Natural killer cell (primary cell): ENCODE data around the gene C1QTNF6. TPM values are rescaled to one million over a fixed set of nuclear protein-coding genes. Genes with fewer than 3 reads are reported as not detected.

Experiments used
- ATAC-seq, 3 donors: fragments of 150-1000 bp in 2 of 3; fragments of 200-7000 bp in 1 of 3; cut with Tn5 transposase; 1 replicate in 1 of 3; 2 replicates in 2 of 3; pipeline ENCODE4 v1.10.0; 2021; ENCODE audit warnings: mild to moderate bottlenecking in 2 of 3, moderate library complexity in 2 of 3
- DNase-seq, 2 donors: peaks; one replicate each; pipeline versions ENCODE4 v3.0.0 to v3.0.0-alpha.2; 2013 to 2021; ENCODE audit warnings: mixed read lengths in 1 of 2
- H3K27ac ChIP-seq: one replicate; pipeline ENCODE4 v1.5.1; 2013; ENCODE audit warnings: mild to moderate bottlenecking, low read length
- H3K27me3 ChIP-seq: one replicate; pipeline ENCODE4 v1.6.1; 2013; ENCODE audit warnings: low read length; ENCODE audit not compliant: control insufficient read depth, insufficient read depth
- H3K36me3 ChIP-seq: one replicate; pipeline ENCODE4 v1.6.1; 2013; ENCODE audit warnings: low read length; ENCODE audit not compliant: control insufficient read depth, insufficient read depth
- H3K4me1 ChIP-seq: one replicate; pipeline ENCODE4 v1.6.1; 2013; ENCODE audit warnings: low read length; ENCODE audit not compliant: control insufficient read depth, insufficient read depth
- H3K4me3 ChIP-seq: one replicate; pipeline ENCODE4 v1.5.1; 2013; ENCODE audit warnings: low read length
- H3K9me3 ChIP-seq: one replicate; pipeline ENCODE4 v1.6.1; 2013; ENCODE audit warnings: low read length; ENCODE audit not compliant: control insufficient read depth, insufficient read depth
- H3K27ac Mint-ChIP-seq, 2 donors: one replicate each; pipeline ENCODE4 v1.8.0; 2022; ENCODE audit warnings: mild to moderate bottlenecking in 2 of 2, mixed read lengths in 2 of 2, moderate library complexity in 1 of 2
- H3K27me3 Mint-ChIP-seq, 2 donors: one replicate each; pipeline ENCODE4 v1.8.0; 2022; ENCODE audit warnings: low read depth in 2 of 2, mixed read lengths in 2 of 2
- H3K36me3 Mint-ChIP-seq: one replicate; pipeline ENCODE4 v1.8.0; 2022; ENCODE audit warnings: mixed read lengths
- H3K4me1 Mint-ChIP-seq, 2 donors: one replicate each; pipeline ENCODE4 v1.8.0; 2022; ENCODE audit warnings: mixed read lengths in 2 of 2
- H3K4me3 Mint-ChIP-seq: one replicate; pipeline ENCODE4 v1.8.0; 2022; ENCODE audit warnings: mild to moderate bottlenecking, moderate library complexity, mixed read lengths
- H3K9me3 Mint-ChIP-seq, 2 donors: one replicate each; pipeline ENCODE4 v1.8.0; 2022; ENCODE audit warnings: mixed read lengths in 2 of 2
- CTCF ChIP-seq: fragments of 200-600 bp; IDR thresholded peaks from one replicate; pipeline ENCODE4 v1.8.0; 2022; ENCODE audit warnings: antibody characterized with exemption
- WGBS: methylation state at CpG from one replicate; pipeline ENCODE4 v1.1.7; 2013; ENCODE audit warnings: missing lambda C conversion rate; ENCODE audit not compliant: insufficient coverage; 5-methylcytosine and 5-hydroxymethylcytosine counted together
- intact Hi-C: fragments of 100-400 bp; cut with micrococcal nuclease; formaldehyde crosslinking; loops from one replicate; pipeline ENCODE4 v1.14.2; 2022
- total RNA-seq, 4 donors: library from RNA; stranded (reverse); fragments of 120-200 nt in 1 of 4; gene quantifications; one replicate each; pipeline versions ENCODE4 v1.2.3 to v1.2.4, GENCODE V29; 2013 to 2022

The C1QTNF6 gene
- total RNA-seq, 3 donors from 2014 or later (not counting 1 experiment from before 2014, with no cell fraction given), result 6.0 to 10.3 (median 6.7) TPM

- no peaks in the 10 kb centered on the region for H3K9me3 ChIP-seq
- H3K4me3 ChIP-seq, result no peak overlapping the region
- Mint-ChIP-seq H3K27ac (peak overlapping the region; percentile 95 to 99), H3K36me3 (peaks cover 23% of the 10 kb centered on the region), H3K4me3 (peak overlapping the region; percentile 28), H3K9me3 (no peaks in the 10 kb centered on the region), H3K4me1 (peaks cover 67 to 99% of the 10 kb centered on the region in 2 donors), H3K27me3 (no peaks in the 10 kb centered on the region)
- peak overlapping the region; percentile 49 for H3K27ac ChIP-seq
- peak; percentile 35 to 50 (median 43) for ATAC-seq
- no peak for TF ChIP-seq CTCF
- WGBS, result 54% methylated on average over 7 of the region's 7 CpGs
- no peaks in the 10 kb centered on the region for H3K27me3 ChIP-seq
- peaks cover 99% of the 10 kb centered on the region for H3K4me1 ChIP-seq
- no peak for DNase-seq
- intact Hi-C loops, result loop anchor here (1.0 to 2.0 kb wide), 2 partner anchors 8 to 17 kb away; no protein-coding TSS in a partner anchor
- peaks cover 95% of the 10 kb centered on the region for H3K36me3 ChIP-seq
Observed at GRCh38 chr22:37139762-37140161, 48.3 kb downstream of the C1QTNF6 start.

DNA sequence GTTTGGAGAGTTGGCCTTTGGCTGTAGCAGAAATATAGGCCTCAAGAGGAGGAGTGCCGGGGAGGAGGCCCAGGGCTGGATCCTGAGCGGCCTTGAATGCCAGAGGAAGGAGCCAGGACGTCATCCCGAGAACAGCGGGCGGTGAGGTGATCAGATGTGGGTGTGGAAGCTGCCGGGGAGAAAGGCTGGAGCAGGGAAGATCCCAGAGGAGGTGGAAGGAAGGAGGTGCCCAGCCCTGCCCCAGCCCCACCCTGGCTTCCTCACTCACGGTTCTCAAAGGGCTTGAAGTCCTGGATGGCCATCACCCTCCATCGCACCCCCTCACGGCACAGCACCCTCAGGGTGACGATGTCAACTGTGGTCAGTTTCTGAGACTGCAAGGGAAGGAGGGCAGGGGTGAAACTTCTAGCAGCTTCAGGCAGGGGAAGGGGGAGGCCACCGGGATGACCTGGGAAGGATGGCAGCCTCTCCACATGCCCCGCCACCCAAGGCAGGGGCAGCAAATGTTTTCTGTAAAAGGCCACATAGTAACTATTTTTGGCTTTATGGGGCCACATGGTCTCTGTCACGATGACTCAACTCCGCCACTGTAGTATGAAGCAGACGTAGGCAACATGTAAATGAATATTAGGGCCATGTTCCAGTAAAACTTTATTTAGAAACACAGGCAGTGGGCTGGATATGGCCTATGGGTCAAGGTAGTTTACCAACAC lies 49.0 kb downstream of the C1QTNF6 start:
- Mint-ChIP-seq H3K27me3 (no peaks in the 10 kb centered on the region), H3K4me3 (peak overlapping the region; percentile 49), H3K27ac (peak overlapping the region; percentile 95 to 99), H3K4me1 (peaks cover 63 to 96% of the 10 kb centered on the region in 2 donors), H3K36me3 (peaks cover 23% of the 10 kb centered on the region), H3K9me3 (no peaks in the 10 kb centered on the region)
- no peaks in the 10 kb centered on the region for H3K27me3 ChIP-seq
- intact Hi-C loops, result loop anchor here (1.0 to 2.0 kb wide), 2 partner anchors 8 to 16 kb away; no protein-coding TSS in a partner anchor
- WGBS, result 59% methylated on average over 16 of the region's 16 CpGs
- peaks cover 99% of the 10 kb centered on the region for H3K36me3 ChIP-seq
- no peak for TF ChIP-seq CTCF
- peaks cover 99% of the 10 kb centered on the region for H3K4me1 ChIP-seq
- H3K9me3 ChIP-seq, result no peaks in the 10 kb centered on the region
- DNase-seq (no peak), ATAC-seq (peak; percentile 38 to 45 (median 44))
- peak overlapping the region; percentile 49 for H3K27ac ChIP-seq
- no peak overlapping the region for H3K4me3 ChIP-seq

GRCh38 chr22:37137903-37138665 lies 50.0 kb downstream of the C1QTNF6 start:
- H3K27ac Mint-ChIP-seq, result peak overlapping the region; percentile 95 to 99
- H3K36me3 Mint-ChIP-seq, result peaks cover 19% of the 10 kb centered on the region

More at GRCh38 chr22:37137903-37138665, 50.0 kb downstream of the C1QTNF6 start:
- H3K4me1 ChIP-seq, result peaks cover 99% of the 10 kb centered on the region
- Mint-ChIP-seq H3K27me3 (no peaks in the 10 kb centered on the region), H3K4me3 (peak overlapping the region; percentile 49), H3K4me1 (peaks cover 59 to 96% of the 10 kb centered on the region in 2 donors), H3K9me3 (no peaks in the 10 kb centered on the region)
- ATAC-seq (no peak), DNase-seq (no peak)
- 73% methylated on average over 6 of the region's 6 CpGs for WGBS
- peaks cover 99% of the 10 kb centered on the region for H3K36me3 ChIP-seq
- H3K27ac ChIP-seq, result peak overlapping the region; percentile 49
- H3K4me3 ChIP-seq, result no peak overlapping the region
- TF ChIP-seq CTCF, result no peak
- intact Hi-C loops, result loop anchor here (2.0 kb wide), 1 partner anchor 15 kb away; no protein-coding TSS in a partner anchor
- no peaks in the 10 kb centered on the region for H3K9me3 ChIP-seq
- no peaks in the 10 kb centered on the region for H3K27me3 ChIP-seq
